Mammary epithelial cell (primary cell): ENCODE measurements around the gene ITGB3.

Experiments
- EZH2 ChIP-seq: IDR thresholded peaks from 2 replicates; pipeline ENCODE4 v1.6.1; 2012; ENCODE audit warnings: low read length, inconsistent platforms, borderline replicate concordance
- TF ChIP-seq, protein P1 (sequence below), 2 donors: IDR thresholded peaks in 1 of 2; conservative IDR thresholded peaks in 1 of 2; 2 replicates each; pipeline ENCODE4 v1.5.1; 2011 to 2012; ENCODE audit warnings: inconsistent platforms in 2 of 2, low read length in 2 of 2, mild to moderate bottlenecking in 2 of 2, control low read depth in 1 of 2, low read depth in 1 of 2; ENCODE audit not compliant: insufficient read depth in 1 of 2; ENCODE audit errors: extremely low read depth in 1 of 2

DNA sequence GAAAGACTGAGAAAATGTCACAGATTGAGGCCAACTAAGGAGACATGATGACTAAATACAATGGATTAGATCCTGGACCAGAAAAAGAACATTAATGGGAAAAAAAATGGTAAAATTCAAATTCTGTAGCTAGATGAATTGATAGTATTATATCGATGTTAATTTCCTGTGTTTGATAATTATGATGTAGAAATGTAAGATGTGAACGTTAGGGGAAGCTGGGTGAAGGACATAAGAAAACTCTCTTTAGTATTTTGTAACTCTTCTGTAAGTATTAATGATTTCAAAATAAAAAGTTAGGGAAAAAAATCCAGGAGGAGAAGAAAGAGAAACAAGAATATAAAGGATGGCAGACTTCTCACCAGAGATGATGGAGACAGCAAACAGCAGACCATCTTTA is 2.8 kb upstream of the ITGB3 start:
- TF ChIP-seq, protein P1, sequence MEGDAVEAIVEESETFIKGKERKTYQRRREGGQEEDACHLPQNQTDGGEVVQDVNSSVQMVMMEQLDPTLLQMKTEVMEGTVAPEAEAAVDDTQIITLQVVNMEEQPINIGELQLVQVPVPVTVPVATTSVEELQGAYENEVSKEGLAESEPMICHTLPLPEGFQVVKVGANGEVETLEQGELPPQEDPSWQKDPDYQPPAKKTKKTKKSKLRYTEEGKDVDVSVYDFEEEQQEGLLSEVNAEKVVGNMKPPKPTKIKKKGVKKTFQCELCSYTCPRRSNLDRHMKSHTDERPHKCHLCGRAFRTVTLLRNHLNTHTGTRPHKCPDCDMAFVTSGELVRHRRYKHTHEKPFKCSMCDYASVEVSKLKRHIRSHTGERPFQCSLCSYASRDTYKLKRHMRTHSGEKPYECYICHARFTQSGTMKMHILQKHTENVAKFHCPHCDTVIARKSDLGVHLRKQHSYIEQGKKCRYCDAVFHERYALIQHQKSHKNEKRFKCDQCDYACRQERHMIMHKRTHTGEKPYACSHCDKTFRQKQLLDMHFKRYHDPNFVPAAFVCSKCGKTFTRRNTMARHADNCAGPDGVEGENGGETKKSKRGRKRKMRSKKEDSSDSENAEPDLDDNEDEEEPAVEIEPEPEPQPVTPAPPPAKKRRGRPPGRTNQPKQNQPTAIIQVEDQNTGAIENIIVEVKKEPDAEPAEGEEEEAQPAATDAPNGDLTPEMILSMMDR (conservative IDR thresholded peaks at IDR 0.05 in 1 of 2, IDR thresholded peaks at IDR 0.05 in 1 of 2; ENCODE audit: extremely low read depth in 1 of 2, insufficient read depth in 1 of 2, low read depth in 1 of 2, low read length in 2 of 2): no peak
- TF ChIP-seq EZH2: no peak
